Subcutaneous abdominal adipose tissue (tissue), 5 donors: ENCODE data around the gene EDEM2.
"Not testable (repeated sequence)": the region's sequence is repeated elsewhere in the genome, so short reads cannot be mapped to it uniquely, and the experiment has no call there.

ENCODE experiments used
- H3K27ac ChIP-seq: one replicate; pipeline ENCODE4 v1.7.0; 2013; ENCODE audit warnings: low read depth, mild to moderate bottlenecking, inconsistent platforms, low read length, moderate library complexity
- H3K27me3 ChIP-seq, 5 donors: one replicate each; pipeline ENCODE4 v1.7.0; 2013; ENCODE audit warnings: low read length in 5 of 5, inconsistent platforms in 1 of 5; ENCODE audit not compliant: control insufficient read depth in 5 of 5, insufficient read depth in 4 of 5
- H3K36me3 ChIP-seq, 5 donors: one replicate each; pipeline ENCODE4 v1.7.0; 2013; ENCODE audit warnings: low read length in 5 of 5; ENCODE audit not compliant: control insufficient read depth in 5 of 5, insufficient read depth in 5 of 5
- H3K4me1 ChIP-seq, 5 donors: one replicate each; pipeline ENCODE4 v1.7.0; 2013; ENCODE audit warnings: low read length in 5 of 5, mild to moderate bottlenecking in 3 of 5, moderate library complexity in 1 of 5; ENCODE audit not compliant: control insufficient read depth in 5 of 5, insufficient read depth in 5 of 5
- H3K4me3 ChIP-seq, 5 donors: one replicate each; pipeline ENCODE4 v1.7.0; 2013; ENCODE audit warnings: low read length in 5 of 5, low read depth in 1 of 5
- H3K9ac ChIP-seq, 5 donors: one replicate each; pipeline ENCODE4 v1.7.0; 2013; ENCODE audit warnings: low read length in 5 of 5, mild to moderate bottlenecking in 4 of 5, moderate library complexity in 3 of 5
- H3K9me3 ChIP-seq, 5 donors: one replicate each; pipeline ENCODE4 v1.7.0; 2013; ENCODE audit warnings: low read length in 5 of 5; ENCODE audit not compliant: control insufficient read depth in 5 of 5
- donor health status: healthy.
- donor health status: healthy.
- donor health status: healthy.
- donor health status: healthy.
- donor health status: healthy.

Gene EDEM2, protein sequence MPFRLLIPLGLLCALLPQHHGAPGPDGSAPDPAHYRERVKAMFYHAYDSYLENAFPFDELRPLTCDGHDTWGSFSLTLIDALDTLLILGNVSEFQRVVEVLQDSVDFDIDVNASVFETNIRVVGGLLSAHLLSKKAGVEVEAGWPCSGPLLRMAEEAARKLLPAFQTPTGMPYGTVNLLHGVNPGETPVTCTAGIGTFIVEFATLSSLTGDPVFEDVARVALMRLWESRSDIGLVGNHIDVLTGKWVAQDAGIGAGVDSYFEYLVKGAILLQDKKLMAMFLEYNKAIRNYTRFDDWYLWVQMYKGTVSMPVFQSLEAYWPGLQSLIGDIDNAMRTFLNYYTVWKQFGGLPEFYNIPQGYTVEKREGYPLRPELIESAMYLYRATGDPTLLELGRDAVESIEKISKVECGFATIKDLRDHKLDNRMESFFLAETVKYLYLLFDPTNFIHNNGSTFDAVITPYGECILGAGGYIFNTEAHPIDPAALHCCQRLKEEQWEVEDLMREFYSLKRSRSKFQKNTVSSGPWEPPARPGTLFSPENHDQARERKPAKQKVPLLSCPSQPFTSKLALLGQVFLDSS

DNA sequence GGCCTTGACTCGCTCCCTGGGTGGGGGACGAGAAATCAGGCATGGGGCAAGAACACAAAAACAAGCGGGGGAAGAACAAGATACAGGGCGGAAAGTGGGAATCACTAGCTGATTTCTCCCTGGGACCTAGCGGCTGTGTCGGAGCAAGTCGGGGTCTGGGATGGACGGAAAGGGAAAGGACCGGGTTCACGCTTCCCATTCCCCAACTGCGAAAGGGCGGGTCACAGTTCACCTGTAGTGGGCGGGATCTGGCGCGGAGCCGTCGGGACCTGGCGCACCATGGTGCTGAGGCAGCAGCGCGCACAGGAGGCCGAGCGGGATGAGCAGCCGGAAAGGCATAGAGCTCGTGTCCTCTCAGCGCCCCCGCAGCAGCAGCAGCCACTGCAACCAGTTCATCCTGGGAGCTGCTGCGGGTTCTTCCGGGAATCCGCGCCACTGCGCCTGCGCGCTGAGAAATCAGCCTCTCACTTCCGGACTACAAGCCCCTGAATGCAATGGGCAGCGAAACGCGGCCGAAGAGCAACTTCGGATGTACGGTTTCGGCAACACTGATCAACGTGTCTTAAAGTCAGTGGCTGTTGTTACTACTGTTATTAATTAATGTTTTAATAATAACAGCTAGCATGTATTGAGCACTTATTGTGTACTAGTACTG, at the start of gene EDEM2:
TSS of gene EDEM2 (minus strand) at position 417 of the 655 bp plus-strand sequence. CDS start at position 339, 78 bp downstream.
- Histone ChIP-seq H3K9ac (peak within 1 kb of the TSS; percentile 56 to 96 (median 88)), H3K4me1 (peaks cover 5 to 43% (median 34%) of the 10 kb centered on the region in 5 donors), H3K27me3 (no peaks in the 10 kb centered on the region), H3K4me3 (peak within 1 kb of the TSS; percentile 79 to 97 (median 95)), H3K9me3 (no peaks in the 10 kb centered on the region), H3K27ac (peak within 1 kb of the TSS; percentile 84), H3K36me3 (peaks cover 0 to 19% (median 10%) of the 10 kb centered on the region in 5 donors)

DNA sequence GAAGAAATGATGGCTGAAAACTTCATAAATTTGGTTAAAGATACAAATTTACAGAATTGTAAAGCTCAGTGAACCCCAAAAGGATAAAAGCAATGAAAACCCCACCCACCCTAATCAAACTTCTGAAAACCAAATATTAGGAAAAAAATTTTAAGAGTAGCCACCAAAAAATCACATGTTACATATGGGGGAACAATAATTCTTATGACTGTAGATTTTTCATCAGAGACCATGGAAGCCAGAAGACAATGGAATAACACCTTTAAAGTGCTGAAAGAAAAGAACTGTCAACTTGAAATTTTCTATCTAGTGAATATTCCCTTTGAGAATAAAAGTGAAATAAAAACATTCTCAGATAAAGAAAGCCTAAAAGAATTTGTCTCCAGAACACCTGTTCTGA, 49.2 kb upstream of the EDEM2 start:
- no peak overlapping the region for H3K4me3 ChIP-seq
- peaks cover 3 to 10% (median 6%) of the 10 kb centered on the region in 5 donors for H3K9me3 ChIP-seq
- H3K27ac ChIP-seq: no peak overlapping the region
- H3K4me1 ChIP-seq: no peaks in the 10 kb centered on the region
- H3K27me3 ChIP-seq: no peaks in the 10 kb centered on the region
- H3K9ac ChIP-seq: no peak overlapping the region
- peaks cover 0 to 6% (median 0%) of the 10 kb centered on the region in 5 donors for H3K36me3 ChIP-seq

DNA sequence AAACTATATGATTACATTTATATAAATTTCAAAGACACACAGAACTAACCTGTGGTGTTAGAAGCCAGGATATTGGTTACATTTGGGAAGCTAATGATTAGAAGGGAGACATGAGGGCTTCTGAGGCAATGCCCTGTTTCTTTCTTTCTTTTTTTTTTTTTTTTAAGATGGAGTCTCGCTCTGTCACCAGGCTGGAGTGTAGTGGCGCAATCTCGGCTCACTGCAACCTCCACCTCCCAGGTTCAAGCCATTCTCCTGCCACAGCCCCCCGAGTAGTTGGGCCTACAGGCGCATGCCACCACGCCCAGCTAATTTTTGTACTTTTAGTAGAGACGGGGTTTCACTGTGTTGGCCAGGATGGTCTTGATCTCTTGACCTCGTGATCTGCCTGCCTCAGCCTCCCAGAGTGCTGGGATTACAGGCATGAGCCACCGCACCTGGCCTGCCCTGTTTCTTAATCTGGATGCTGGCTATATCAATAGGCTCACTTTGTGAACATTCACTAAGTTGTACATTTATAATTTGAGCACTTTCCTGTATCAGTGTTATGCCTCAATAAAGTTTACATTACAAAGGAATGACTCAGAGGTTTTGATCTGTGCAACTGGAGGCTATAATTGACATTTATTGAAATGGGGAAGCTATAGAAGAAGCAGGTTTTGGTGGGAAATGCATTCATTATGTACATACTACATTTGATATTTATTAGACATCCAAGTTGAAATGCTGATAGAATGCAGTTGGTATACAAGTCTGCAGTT, 46.1 kb upstream of the EDEM2 start:
- H3K4me1 ChIP-seq, H3K27me3 ChIP-seq, H3K9ac ChIP-seq, H3K9me3 ChIP-seq, H3K4me3 ChIP-seq, H3K27ac ChIP-seq, H3K36me3 ChIP-seq: not testable (repeated sequence)

DNA sequence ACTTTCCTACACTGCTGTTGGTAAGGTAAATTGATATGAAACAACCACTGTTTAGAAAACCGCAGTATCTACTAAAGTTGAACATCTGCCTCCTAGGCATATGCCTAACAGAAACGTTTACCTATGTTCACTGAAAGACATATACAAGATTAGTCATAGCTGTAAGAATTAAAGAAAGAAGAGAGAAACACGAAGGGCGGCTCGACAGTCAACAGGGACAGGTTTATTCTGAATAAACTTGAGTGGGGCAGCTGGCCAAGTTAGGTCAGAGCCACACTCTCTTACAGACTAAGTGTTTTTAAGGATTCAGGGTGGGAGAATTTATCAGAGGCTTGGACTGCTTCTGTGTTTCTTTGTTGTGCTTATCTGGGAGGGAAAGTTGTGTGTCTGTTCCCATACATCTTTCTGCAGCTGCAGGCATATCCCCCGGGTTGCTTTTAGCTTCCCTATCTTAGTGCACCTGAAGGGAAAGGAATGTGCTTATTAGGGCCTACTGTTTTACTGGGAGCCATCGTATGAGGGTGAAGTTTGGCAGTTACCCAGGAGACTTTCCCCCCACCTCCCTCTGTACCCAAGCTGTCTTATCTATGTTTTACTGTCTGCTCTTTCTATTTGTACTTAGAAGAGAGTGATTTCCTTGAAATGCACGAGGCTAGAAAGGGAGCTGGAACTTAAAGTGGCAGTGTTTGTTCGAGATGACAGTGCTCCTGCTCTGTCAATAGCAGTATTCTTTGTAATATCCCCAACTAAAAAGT, 45.2 kb upstream of the EDEM2 start:
- no peak overlapping the region for H3K4me3 ChIP-seq
- peaks cover 0 to 9% (median 3%) of the 10 kb centered on the region in 5 donors for H3K9me3 ChIP-seq
- H3K36me3 ChIP-seq: peaks cover 0 to 6% (median 3%) of the 10 kb centered on the region in 5 donors
- H3K27me3 ChIP-seq: no peaks in the 10 kb centered on the region
- no peaks in the 10 kb centered on the region for H3K4me1 ChIP-seq
- no peak overlapping the region for H3K27ac ChIP-seq
- H3K9ac ChIP-seq: no peak overlapping the region

DNA sequence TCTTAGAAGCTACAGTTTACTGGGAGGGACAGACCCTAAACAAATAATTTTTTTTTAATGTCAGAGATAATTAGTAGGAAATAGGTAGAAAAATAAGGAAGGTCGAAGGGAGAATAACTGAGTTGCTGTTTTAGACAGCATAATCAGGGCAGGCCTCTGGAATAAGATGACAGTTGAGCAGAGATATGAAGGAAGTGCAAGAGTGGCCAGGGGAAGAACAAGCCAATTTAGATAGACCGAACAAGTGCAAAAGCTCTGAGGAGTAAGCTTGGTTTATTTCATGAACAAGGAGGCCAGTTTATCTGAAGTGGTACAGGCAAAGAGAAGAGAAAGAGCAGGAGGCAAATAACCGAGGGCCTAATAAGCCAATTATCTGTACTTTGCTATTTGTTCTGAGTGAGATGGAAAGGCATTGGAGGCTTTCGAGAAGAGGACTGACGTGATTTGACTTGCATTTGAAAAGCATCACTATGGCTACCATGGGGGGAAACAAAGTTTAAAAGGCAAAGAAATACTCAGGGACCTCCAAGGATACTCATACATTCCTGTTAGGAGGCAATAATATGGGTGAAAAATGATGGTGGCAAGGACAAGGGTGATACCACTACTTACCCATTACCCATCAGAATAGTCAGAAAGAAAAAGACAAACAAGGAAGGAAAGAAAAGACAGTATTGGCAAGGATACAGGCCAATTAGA, 44.4 kb upstream of the EDEM2 start:
- H3K9me3 ChIP-seq: peaks cover 0 to 4% (median 3%) of the 10 kb centered on the region in 5 donors
- H3K9ac ChIP-seq: no peak overlapping the region
- no peaks in the 10 kb centered on the region for H3K4me1 ChIP-seq
- H3K4me3 ChIP-seq: no peak overlapping the region
- H3K36me3 ChIP-seq: peaks cover 0 to 4% (median 2%) of the 10 kb centered on the region in 5 donors
- H3K27me3 ChIP-seq: no peaks in the 10 kb centered on the region
- no peak overlapping the region for H3K27ac ChIP-seq

DNA sequence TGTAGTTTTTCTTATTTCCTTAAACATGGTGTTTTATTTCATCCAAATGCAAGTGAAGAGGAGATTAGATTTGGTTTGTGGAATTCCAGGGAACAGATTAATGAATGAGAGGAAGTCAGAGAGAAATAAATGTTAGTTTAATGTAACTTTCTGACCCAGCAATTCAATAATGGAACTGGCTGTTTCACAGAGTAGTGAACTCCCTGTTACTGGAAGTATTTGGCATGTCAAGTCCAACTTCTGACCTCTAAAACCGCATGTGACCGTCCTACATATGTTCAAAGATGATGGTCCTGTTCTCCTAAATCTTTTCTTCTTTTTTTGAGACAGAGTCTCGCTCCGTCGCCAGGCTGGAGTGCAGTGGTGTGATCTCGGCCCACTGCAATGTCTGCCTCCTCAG, 43.4 kb upstream of the EDEM2 start:
- no peak overlapping the region for H3K4me3 ChIP-seq
- H3K27me3 ChIP-seq: no peaks in the 10 kb centered on the region
- peaks cover 0 to 4% (median 2%) of the 10 kb centered on the region in 5 donors for H3K36me3 ChIP-seq
- H3K9me3 ChIP-seq: no peaks in the 10 kb centered on the region
- no peak overlapping the region for H3K27ac ChIP-seq
- H3K9ac ChIP-seq: no peak overlapping the region
- no peaks in the 10 kb centered on the region for H3K4me1 ChIP-seq

DNA sequence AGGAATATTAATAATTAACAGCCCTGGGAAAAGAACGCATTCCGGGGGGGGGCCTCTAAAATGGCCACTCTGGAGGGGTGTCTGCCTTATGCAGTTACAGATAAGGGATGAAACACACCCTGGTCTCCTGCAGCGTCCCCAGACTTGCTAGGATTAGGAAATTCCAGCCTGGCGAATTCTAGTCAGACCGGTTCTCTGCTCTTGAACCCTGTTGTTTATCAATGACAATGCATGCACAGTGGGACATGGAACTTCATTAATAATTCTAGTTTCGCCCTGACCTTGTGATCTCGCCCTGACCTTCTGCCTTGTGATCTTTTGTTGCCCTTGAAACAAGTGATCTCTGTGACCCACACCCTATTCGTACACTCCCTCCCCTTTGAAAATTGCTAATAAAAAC, 42.1 kb upstream of the EDEM2 start:
- not testable (repeated sequence) for H3K9me3 ChIP-seq, H3K27me3 ChIP-seq, H3K4me1 ChIP-seq, H3K9ac ChIP-seq, H3K27ac ChIP-seq, H3K36me3 ChIP-seq, H3K4me3 ChIP-seq

DNA sequence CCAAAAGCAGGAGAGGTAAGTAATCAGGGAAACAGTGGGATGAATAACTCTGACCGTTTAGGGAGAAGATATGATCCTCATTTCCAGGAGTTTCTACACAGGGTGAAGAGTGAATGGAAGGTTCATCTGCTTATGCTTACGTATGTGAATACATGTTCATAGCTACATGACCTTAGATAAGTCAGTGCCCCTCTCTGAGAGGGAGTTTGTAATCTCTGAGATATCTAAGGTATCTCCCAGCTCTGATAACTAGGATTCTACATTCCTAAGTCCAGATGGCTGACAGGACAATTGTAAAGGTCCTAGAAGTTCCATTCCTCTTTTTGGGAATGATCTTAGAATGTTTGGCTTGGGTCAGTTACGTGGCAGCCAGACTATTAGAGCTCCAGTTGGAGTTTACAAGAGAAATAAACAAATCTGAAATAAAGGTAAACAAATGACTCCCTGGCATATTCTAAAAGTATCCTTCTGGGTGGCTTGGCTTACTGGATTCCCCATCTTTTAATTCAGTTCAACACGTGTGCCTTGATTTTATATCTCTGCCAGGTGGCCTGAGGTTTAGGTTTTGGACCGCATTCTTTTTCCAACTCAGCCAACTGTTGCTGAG, 40.6 kb upstream of the EDEM2 start:
- no peak overlapping the region for H3K27ac ChIP-seq
- no peak overlapping the region for H3K9ac ChIP-seq
- H3K9me3 ChIP-seq: no peaks in the 10 kb centered on the region
- no peak overlapping the region for H3K4me3 ChIP-seq
- H3K27me3 ChIP-seq: no peaks in the 10 kb centered on the region
- peaks cover 0 to 4% (median 2%) of the 10 kb centered on the region in 5 donors for H3K36me3 ChIP-seq
- H3K4me1 ChIP-seq: no peaks in the 10 kb centered on the region
